Lower leg skin (tissue), 4 donors: ENCODE data around the gene PHLDA2. TPM values are rescaled to one million over a fixed set of nuclear protein-coding genes. Genes with fewer than 3 reads are reported as not detected.
"Not testable (repeated sequence)": the region's sequence is repeated elsewhere in the genome, so short reads cannot be mapped to it uniquely, and the experiment has no call there.

ENCODE experiments used
- DNase-seq, 2 donors: peaks; one replicate each; pipeline ENCODE4 v3.0.0-alpha.2; 2019; ENCODE audit warnings: low spot score in 2 of 2
- H3K4me3 ChIP-seq: fragments of 200-600 bp; sonication (generic); 2 replicates; pipeline ENCODE4 v1.5.1; 2017; ENCODE audit warnings: mild to moderate bottlenecking, low read depth; ENCODE audit not compliant: poor library complexity, severe bottlenecking
- POLR2A ChIP-seq, 2 donors: fragments of 450-650 bp; IDR thresholded peaks; one replicate each; pipeline ENCODE4 v1.6.1; 2016 to 2017; ENCODE audit warnings: antibody characterized with exemption in 2 of 2, mild to moderate bottlenecking in 1 of 2, moderate library complexity in 1 of 2
- WGBS, 2 donors: methylation state at CpG; one replicate each; pipeline ENCODE4 v1.1.5; 2018; 5-methylcytosine and 5-hydroxymethylcytosine counted together
- intact Hi-C: fragments of 100-400 bp; cut with DNase I; formaldehyde crosslinking; loops from one replicate; pipeline ENCODE4 v1.15.0; 2023; ENCODE audit warnings: low total_unique reads
- total RNA-seq, 4 donors: library from RNA; depleted of rRNA; stranded (reverse); fragments of >200 nt; gene quantifications; one replicate each; pipeline ENCODE4 v1.1.0, GENCODE V29; 2016
- TF ChIP-seq, protein P1 (sequence below), 3 donors: fragments of 450-650 bp; IDR thresholded peaks; one replicate each; pipeline ENCODE4 v1.5.1; 2016; ENCODE audit warnings: antibody characterized with exemption in 3 of 3, mild to moderate bottlenecking in 3 of 3, moderate library complexity in 2 of 3

The PHLDA2 gene
- total RNA-seq, 4 donors from 2014 or later = 5.1 to 16.0 (median 7.4) TPM

- intact Hi-C loops = no loop called here
- no peak overlapping the region for H3K4me3 ChIP-seq
- 49 to 52% methylated on average over 12 to 16 of the region's 16 CpGs for WGBS, 2 donors
- no peak for DNase-seq
- TF ChIP-seq POLR2A (IDR thresholded peaks at IDR 0.05) = no peak
- TF ChIP-seq, protein P1, sequence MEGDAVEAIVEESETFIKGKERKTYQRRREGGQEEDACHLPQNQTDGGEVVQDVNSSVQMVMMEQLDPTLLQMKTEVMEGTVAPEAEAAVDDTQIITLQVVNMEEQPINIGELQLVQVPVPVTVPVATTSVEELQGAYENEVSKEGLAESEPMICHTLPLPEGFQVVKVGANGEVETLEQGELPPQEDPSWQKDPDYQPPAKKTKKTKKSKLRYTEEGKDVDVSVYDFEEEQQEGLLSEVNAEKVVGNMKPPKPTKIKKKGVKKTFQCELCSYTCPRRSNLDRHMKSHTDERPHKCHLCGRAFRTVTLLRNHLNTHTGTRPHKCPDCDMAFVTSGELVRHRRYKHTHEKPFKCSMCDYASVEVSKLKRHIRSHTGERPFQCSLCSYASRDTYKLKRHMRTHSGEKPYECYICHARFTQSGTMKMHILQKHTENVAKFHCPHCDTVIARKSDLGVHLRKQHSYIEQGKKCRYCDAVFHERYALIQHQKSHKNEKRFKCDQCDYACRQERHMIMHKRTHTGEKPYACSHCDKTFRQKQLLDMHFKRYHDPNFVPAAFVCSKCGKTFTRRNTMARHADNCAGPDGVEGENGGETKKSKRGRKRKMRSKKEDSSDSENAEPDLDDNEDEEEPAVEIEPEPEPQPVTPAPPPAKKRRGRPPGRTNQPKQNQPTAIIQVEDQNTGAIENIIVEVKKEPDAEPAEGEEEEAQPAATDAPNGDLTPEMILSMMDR (IDR thresholded peaks at IDR 0.05) = no peak
These were observed 11.1 kb upstream of the PHLDA2 start for GRCh38 chr11:2940147-2940920.

DNA sequence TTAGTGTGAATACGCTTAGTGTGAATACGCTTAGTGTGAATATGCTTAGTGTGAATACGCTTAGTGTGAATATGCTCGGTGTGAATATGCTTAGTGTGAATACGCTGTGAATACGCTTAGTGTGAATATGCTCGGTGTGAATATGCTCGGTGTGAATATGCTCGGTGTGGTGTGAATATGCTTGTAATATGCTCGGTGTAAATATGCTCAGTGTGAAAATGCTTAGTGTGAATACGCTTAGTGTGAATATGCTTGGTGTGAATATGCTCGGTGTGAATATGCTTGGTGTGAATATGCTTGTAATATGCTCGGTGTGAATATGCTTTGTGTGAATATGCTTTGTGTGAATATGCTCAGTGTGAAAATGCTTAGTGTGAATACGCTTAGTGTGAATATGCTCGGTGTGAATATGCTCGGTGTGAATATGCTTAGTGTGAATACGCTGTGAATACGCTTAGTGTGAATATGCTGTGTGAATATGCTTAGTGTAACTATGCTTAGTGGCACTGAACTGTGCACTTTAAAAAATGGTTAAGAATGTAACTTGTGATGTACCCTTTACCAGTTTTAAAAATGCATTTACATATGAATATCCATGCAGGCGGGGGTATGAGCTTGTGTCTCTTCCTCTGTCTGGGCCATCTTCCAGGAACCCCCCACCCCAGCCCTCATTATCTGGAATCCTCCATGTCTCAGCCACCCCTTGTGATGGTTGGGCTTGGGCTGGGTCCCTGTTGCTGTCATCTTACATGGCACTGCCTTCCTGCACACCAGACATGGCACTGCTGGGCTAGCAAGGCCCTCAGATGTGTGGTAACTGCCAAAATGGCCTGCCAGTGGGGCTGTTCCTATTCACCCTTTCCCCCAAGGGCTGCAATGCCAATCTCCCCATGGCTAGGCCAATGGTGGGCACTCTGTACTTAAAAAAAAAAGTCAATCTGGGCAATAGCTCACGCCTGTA is 9.5 kb upstream of the PHLDA2 start:
- H3K4me3 ChIP-seq, intact Hi-C loops, DNase-seq: not testable (repeated sequence)
- WGBS, 2 donors = 84 to 86% methylated on average over 20 of the region's 20 CpGs

DNA sequence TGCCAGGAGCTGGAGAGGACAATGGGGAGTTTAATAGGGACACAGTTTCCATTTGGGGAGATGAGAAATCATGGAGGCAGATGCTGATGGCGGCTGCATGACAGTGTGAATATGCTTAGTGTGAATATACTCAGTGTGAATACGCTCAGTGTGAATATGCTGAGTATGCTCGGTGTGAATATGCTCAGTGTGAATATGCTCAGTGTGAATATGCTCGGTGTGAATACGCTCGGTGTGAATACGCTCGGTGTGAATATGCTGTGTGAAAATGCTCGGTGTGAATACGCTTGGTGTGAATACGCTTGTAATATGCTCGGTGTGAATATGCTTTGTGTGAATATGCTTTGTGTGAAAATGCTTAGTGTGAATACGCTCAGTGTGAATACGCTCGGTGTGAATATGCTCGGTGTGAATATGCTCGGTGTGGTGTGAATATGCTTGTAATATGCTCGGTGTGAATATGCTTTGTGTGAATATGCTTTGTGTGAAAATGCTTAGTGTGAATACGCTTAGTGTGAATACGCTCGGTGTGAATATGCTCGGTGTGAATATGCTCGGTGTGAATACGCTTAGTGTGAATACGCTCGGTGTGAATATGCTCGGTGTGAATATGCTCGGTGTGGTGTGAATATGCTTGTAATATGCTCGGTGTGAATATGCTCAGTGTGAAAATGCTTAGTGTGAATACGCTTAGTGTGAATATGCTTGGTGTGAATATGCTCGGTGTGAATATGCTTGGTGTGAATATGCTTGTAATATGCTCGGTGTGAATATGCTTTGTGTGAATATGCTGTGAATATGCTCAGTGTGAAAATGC is 8.6 kb upstream of the PHLDA2 start:
- DNase-seq, intact Hi-C loops, H3K4me3 ChIP-seq: not testable (repeated sequence)
- 89 to 91% methylated on average over 32 of the region's 32 CpGs for WGBS, 2 donors

DNA sequence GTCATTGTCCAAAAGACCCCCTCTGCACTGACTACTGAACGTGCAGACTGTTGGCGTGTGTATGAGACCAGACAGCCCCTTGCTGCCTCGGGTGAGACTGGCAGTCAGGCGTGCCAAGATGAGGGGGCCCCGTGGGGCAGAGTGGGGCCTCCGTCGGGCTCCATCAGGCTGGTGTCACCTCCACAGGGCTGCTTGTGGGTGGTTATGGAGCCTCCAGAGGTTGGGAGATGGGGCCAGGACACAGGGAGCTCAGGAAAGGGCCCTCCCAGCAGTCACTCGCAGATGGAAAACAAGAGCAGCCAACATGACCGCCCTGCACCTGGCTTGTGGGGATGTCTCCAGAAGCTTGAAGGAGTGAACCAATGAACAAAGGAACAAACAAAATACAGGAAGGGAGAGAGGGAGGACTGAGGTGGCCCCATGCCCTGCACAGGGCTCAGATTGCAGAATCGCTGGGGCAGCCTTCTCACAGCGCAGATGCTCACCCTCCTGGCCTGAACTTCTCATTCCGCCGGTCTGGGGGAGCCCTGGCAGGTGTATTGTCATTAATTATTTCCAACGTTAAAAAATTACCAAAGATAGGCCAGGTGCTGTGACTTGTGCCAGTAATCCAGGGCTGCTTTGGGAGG is 5.5 kb upstream of the PHLDA2 start:
- intact Hi-C loops = no loop called here
- WGBS, 2 donors = 78 to 79% methylated on average over 13 to 14 of the region's 14 CpGs

GRCh38 chr11:2934021-2934550 is 4.9 kb upstream of the PHLDA2 start:
- 78 to 95% methylated on average over 6 to 7 of the region's 7 CpGs for WGBS, 2 donors
- TF ChIP-seq POLR2A (IDR thresholded peaks at IDR 0.05) = no peak
- TF ChIP-seq, protein P1 (IDR thresholded peaks at IDR 0.05) = no peak
- no peak overlapping the region for H3K4me3 ChIP-seq
- no peak for DNase-seq
- intact Hi-C loops = no loop called here

More for the DNA sequence above, 5.5 kb upstream of the PHLDA2 start:
- no peak for TF ChIP-seq POLR2A (IDR thresholded peaks at IDR 0.05)
- TF ChIP-seq, protein P1 (IDR thresholded peaks at IDR 0.05) = no peak
- peak in 1 of 2 donors; percentile 80 for DNase-seq
- H3K4me3 ChIP-seq = no peak overlapping the region
